ENCODE data around the gene GRIK4.
"Not testable (repeated sequence)": the region's sequence is repeated elsewhere in the genome, so short reads cannot be mapped to it uniquely, and the experiment has no call there.

Gene GRIK4

GRCh38 chr11:120750647-120751549 lies 239.3 kb downstream of the GRIK4 start:
- no peak for DNase-seq

DNA sequence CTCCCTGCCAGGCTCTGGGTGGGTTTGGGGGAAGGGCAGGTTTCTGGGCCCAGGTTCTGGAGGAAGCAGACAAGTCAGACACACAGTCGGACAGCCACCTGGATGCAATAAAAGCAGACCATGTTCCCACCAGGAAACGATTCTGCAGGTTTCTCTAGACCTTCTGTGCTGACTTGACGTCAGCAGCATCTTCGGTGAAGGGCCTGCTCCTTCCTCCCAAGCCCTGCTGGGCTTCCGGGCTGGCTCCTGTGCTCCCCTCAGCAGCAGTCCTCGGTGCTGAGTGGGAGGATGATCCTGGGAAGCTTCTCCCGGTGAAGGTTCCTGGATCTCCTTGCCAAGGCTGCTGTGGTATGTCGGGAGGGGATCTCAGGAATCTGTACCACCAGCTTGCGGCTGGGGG lies 240.0 kb downstream of the GRIK4 start:
- DNase-seq, result no peak

GRCh38 chr11:120752668-120753067 lies 241.1 kb downstream of the GRIK4 start:
- DNase-seq, result no peak

DNA sequence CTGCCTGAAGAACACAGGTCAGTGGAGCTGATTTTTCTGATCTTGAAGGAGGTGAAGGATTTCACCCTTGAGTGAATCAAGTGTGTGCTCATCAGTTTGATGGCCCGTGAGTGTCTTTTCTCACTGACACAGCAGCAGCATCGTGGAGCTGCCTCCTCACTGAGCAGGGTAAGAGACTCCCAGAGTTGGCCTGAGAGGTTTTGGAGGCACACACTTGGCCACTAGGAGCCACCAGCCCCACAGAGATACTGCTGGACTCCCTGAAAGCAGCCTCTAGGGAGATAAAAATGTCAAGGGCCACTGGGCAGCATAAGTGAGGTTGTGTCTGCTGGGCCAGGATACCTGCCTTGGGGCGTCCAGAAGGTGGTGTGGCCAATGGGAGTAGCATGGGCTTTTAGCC lies 245.4 kb downstream of the GRIK4 start:
- DNase-seq, result no peak

- DNase-seq, result no peak
These were observed 247.5 kb downstream of the GRIK4 start for GRCh38 chr11:120759046-120759445.

DNA sequence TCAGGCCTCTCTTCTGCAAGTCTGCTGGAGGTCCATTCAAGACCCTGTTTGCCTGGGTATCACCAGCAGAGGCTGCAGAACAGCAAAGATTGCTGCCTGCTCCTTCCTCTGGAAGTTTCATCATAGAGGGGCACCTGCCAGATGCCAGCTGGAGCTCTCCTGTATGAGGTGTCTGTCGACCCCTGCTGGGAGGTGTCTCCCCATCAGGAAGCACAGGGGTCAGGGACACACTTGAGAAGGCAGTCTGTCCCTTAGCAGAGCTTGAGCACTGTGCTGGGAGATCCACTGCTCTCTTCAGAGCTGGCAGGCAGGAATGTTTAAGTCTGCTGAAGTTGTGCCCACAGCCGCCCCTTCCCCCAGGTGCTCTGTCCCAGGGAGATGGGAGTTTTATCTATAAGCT lies 254.2 kb downstream of the GRIK4 start:
- DNase-seq, result not testable (repeated sequence)

DNA sequence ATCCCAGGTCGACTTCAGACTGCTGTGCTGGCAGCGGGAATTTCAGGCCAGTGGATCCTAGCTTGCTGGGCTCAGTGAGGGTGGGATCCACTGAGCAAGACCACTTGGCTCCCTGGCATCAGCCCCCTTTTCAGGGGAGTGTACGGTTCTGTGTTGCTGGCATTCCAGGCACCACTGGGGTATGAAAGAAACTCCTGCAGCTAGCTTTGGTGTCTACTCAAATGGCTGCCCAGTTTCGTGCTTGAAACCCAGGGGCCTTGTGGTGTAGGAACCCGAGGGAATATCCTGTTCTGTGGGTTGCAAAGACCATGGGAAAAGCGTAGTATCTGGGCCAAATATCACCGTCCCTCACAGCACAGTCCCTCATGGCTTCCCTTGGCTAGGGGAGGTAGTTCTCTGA lies 254.8 kb downstream of the GRIK4 start:
- no peak for DNase-seq

GRCh38 chr11:120768949-120769348 lies 257.4 kb downstream of the GRIK4 start:
- DNase-seq, result no peak

GRCh38 chr11:120769906-120770305 lies 258.4 kb downstream of the GRIK4 start:
- no peak for DNase-seq

- DNase-seq, result no peak
These were observed 260.1 kb downstream of the GRIK4 start for GRCh38 chr11:120771551-120772060.

DNA sequence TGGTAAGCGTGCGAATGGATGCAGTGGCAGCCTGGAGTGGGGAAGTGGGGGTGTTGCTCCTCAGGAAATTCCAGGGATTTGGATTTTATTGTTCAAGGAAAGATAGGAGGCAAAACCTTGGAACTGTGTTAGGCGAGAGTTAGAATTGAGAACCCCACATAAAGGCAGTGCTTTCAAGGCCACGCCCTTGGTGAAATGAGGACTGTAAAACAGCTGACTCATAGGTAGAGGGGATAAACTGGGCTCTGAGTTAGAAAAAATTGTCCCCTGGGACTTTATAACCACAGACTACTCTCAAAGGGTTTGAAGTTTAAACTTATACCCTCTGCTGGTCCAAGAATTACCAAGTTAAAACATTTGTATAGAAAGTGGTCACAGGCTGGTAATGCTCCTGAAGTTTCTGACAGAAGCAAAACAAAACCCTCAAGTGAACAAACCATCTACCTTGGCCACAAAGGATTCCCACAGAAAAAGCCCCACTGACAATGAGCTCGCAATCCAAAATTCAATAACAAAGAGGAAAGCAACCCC lies 262.0 kb downstream of the GRIK4 start:
- peak; percentile 52 for DNase-seq

- no peak for DNase-seq
These were observed 263.2 kb downstream of the GRIK4 start for GRCh38 chr11:120774591-120775386.

DNA sequence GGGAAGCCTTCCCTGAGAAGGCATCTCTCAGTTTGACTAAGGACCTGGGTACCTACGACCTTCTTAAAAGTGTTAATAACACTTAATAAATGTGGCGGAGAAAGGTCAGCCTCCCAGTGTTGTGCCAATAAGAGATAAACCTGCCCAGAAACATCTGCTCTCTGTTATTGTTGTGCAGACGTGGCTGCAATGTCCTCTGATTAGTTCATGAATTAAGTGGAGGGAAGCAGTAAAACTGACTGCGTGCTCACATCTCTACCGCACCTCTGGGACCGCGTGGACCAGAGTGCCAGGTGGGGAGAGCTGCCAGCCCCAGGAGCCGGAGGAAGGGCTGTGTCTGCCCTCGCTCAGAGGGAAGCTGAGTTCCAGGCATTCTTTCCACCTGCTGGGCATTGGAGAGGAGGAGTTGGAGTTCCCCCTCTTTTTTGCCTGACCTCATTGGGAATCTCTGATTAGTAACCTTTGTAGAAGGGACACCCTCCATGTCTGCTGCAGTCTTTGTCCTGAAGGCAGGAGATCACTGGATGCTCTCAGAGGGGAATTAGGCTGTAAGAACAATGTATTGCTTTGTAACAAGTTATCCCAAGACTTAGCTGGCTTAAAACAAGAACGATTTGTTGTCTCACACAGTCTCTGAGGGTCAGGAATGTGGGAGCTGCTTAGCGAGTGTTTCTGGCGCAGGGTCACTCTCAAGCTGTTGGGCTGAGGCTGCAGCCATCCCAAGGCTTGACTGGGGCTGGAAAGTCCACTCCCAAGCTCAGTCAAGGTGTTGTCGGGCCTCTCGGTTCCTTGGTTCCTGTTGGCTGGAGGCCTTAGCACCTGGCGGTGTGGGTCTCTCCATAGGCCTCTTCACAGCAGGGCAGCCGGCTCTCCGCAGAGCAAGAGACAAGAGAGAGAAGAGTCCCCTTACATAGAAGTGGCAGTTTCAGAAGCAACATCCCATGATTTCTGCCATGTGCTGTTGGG lies 264.7 kb downstream of the GRIK4 start:
- DNase-seq, result no peak

- no peak for DNase-seq
These were observed 267.3 kb downstream of the GRIK4 start for GRCh38 chr11:120778685-120779490.

DNA sequence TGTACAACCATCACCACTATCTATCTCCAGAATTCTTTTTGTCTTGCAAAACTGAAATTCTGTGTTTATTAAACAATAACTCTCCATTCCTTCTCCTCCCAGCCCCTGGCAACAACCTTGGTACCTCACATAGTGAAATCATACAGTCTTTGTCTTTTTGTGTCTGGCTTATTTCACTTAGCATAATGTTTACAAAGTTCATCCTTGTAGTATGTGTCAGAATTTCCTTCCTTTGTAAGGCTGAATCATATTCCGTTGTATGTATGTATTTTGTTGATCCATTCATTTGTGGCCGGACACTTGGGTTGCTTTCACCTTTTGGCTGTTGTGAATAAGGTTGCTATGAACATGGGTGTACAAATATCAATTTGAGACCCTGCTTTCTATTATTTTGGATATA lies 268.7 kb downstream of the GRIK4 start:
- DNase-seq, result no peak

- DNase-seq, result no peak
These were observed 270.1 kb downstream of the GRIK4 start for GRCh38 chr11:120781486-120782120.

GRCh38 chr11:120784566-120785251 lies 273.2 kb downstream of the GRIK4 start:
- DNase-seq, result no peak

- DNase-seq, result no peak
These were observed 274.0 kb downstream of the GRIK4 start for GRCh38 chr11:120785576-120785975.

- DNase-seq, result no peak
These were observed 274.7 kb downstream of the GRIK4 start for GRCh38 chr11:120786206-120786735.

- DNase-seq, result not testable (repeated sequence)
These were observed 275.7 kb downstream of the GRIK4 start for GRCh38 chr11:120787224-120787623.
